Right ventricle myocardium superior (tissue), 1 donor: Measurements from ENCODE around the gene IGSF23. TPM values are rescaled to one million over a fixed set of nuclear protein-coding genes. Genes with fewer than 3 reads are reported as not detected.
"Not testable (repeated sequence)": the region's sequence is repeated elsewhere in the genome, so short reads cannot be mapped to it uniquely, and the experiment has no call there.

ENCODE experiments used
- ATAC-seq: fragments of 200-7000 bp; cut with Tn5 transposase; one replicate; pipeline ENCODE4 v1.9.1; 2020; ENCODE audit warnings: mild to moderate bottlenecking; ENCODE audit not compliant: poor library complexity
- DNase-seq: peaks from one replicate; pipeline ENCODE4 v3.0.0-alpha.2; 2020
- intact Hi-C: fragments of 100-400 bp; cut with DNase I; formaldehyde crosslinking; loops from one replicate; pipeline ENCODE4 v1.11.2; 2022
- total RNA-seq: library from RNA; stranded (reverse); fragmentation: NEBNext Ultra II Directional; extraction: Animal tissue kit (Norgen Biotek cat#: 25700); gene quantifications from one replicate; pipeline ENCODE4 v1.2.1, GENCODE V29; 2021
- donor health status: DM: no; HTN: yes; CAD: no; lungs with severe emphysema.

The IGSF23 gene
- total RNA-seq, 1 donor from 2014 or later: not detected

DNA sequence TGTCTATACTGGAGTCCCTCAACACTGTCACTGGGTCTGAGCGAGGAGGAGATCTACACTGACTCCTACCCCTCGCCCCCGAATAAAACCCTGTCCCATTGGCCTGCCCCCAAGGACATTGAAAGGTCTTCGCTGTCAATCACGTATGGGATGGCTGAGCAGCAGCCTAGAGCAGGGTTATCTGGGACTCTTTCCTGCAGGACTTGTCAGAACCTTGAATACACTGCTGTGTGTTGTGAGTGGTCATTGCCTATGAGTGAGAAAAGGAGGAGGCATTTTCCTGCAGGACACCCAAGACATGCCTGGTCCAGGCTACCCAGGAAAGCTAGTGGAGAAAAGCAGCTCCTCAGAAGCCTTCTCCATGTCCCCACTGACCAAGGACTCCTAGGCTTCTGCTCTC, 40.0 kb downstream of the IGSF23 start:
- DNase-seq (no peak), ATAC-seq (no peak)
- intact Hi-C loops: no loop called here

DNA sequence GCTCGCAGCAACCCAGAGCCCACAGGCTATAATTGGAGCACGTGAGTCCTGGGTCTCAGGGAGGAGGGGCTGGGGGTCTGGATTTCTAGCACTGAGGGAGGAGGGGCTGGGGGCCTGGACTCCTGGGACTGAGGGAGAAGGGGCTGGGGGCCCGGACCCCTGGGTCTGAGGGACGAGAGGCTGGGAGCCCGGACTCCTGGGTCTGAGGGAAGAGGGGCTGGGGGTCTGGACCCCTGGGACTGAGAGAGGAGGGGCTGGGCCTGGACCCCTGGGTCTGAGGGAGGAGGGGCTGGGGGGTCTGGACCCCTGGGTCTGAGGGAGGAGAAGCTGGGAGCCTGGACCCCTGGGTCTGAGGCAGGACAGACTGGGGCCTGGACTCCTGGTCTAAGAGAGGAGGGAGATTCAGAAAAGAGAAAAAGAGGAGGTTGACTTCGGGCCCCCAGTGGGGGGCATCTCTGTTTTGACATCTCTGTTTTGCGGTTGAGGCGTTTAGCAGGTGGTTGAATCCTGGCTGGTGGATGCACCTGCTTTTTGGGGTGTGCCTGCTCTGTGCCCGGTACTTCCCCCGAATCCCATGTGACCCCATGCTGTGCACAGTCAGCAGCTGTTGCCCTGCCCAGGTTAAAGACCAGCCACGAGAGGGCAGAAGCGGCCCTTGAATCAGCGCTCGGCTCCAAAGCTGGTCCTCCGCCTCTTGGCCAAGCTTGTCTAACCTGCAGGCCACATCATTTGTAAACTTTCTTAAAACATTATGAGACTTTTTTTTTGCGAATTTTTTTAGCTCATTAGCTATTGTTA, 40.8 kb downstream of the IGSF23 start:
- intact Hi-C loops: no loop called here
- DNase-seq (peak; percentile 81), ATAC-seq (peak; percentile 72)

DNA sequence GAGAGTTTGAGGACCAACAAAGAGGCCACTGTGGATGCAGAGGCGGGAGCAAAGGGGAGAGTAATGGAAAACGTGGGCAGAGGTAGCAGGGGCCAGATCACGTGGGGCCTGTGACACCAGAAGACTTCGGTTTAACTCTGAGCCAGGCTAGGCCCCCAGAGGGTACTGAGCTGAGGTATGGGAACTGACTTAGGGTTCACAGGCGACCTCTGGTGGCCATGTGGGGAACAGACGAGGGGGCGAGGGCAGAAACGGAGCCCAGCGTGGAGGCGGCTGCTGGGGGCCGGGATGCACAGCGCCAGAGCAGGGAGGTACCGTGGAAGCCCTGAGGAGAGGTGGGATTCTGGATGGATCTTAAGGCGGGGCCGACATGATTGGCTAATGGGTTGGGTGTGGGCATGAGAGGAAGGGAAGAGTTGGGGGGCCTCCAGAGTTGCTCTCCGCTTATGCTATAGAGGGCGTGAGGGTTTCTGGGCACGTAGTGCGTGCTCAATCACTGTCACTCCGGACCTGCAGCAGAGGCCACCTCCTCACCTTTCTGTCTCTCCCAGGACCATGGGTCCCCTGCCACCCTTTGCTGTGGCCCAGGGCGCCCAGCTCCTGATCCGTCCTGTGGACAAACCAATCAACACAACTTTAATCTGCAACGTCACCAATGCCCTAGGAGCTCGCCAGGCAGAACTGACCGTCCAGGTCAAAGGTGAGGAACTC, 44.0 kb downstream of the IGSF23 start:
- ATAC-seq (peak; percentile 78), DNase-seq (peak; percentile 80)
- intact Hi-C loops: loop anchor here (5.0 kb wide), 1 partner anchor 85 kb away; no protein-coding TSS in a partner anchor

DNA sequence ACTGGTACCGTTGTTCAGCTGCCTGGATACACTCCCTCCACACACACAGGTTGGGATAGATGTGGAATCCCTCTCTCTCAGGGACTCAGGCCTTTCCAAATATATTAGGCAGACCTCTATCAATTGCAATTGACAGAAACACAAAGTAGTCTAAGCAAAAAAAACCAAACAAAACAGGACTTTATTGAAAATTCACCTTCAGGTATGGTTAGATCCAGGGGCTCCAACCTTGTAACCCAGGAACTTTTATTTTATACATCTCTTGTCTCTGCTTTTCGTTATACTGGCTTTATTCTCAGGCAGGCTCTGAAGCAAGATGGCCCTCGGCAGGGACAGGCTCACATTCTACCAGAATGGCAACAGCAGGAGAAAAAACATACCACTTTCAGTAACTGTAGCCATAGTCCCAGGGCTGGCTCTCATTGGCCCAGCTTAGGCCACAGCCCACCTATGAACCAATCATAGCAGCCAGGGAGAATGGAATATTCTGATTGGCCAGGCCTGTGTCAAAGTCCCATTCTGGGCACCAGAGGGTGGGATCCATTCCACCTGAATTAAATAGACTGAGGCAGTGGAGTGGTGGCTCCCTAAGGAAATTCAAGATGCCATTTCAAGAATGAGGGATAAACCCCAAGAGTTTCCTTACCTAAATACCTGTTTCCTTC, 44.8 kb downstream of the IGSF23 start:
- DNase-seq (no peak), ATAC-seq (no peak)
- intact Hi-C loops: loop anchor here (5.0 kb wide), 1 partner anchor 86 kb away; no protein-coding TSS in a partner anchor

DNA sequence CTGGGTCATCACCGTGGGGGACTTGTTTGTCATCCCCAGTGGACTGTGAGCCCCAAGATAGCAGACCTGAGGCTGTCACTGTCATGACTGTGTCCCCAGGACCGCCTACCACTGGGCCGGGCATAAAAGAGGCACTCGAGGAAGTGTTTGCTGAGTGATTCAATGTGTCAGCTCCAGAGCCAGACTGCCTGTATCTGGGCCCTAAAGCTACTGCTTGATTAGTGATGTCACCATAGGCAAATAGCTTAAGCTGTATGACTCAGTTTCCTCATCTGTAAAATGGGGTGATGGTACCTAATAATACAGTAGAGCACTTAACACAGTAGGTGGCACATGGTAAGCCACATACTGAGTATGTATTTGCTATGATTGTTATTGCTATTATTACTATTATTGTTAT, 46.7 kb downstream of the IGSF23 start:
- DNase-seq: no peak
- ATAC-seq: no peak
- intact Hi-C loops: no loop called here

DNA sequence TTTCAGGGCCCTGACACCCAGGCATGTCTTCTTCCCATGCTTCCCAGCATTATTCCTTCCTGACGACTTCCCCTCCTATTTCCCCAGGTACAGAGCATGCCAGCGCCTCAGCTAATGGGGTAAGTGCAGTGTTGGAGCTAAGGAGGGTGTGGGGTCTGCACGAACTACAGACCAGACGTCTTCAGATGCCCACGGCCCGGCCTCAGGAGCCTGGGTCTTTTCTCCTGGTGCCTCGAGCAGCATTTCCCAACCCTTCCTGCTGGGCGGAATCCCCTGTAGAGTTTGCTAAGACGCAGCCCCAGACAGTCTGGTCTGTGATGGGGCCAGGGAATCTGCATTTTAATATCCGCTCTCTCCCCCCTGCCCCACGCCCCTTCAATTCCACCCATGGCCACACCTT, 47.8 kb downstream of the IGSF23 start:
- intact Hi-C loops: no loop called here
- DNase-seq (no peak), ATAC-seq (no peak)

DNA sequence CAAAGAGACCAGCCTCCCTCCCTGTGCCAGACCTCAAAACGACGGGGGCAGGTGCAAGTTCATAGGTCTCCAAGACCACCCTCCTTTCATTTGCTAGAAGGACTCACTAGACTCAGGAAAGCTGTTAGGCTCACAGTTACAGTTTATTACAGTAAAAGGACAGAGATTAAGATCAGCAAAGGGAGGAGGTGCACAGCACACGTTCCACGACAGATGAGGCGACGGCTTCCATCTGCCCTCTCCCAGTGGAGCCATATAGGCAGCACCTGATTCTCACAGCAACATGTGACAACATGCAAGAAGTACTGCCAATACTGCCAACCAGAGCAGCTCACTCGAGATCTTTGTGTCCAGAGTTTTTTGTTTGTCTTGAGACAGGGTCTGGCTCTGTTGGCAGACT, 48.5 kb downstream of the IGSF23 start:
- intact Hi-C loops: no loop called here
- no peak for DNase-seq
- ATAC-seq: no peak

DNA sequence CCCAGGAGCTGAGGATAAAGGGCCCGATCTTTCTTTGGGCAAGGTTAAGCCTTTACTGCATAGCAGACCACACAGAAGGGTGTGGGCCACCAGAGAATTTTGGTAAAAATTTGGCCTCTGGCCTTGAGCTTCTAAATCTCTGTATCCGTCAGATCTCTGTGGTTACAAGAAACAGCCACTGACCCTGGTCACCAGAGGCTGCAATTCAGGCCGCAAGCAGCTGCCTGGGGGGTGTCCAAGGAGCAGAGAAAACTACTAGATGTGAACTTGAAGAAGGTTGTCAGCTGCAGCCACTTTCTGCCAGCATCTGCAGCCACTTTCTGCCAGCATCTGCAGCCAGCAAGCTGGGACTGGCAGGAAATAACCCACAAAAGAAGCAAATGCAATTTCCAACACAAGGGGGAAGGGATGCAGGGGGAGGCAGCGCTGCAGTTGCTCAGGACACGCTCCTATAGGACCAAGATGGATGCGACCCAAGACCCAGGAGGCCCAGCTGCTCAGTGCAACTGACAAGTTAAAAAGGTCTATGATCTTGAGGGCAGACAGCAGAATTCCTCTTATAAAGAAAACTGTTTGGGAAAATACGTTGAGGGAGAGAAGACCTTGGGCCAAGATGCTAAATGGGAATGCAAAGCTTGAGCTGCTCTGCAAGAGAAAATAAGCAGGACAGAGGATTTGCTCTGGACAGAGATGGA, 49.5 kb downstream of the IGSF23 start:
- ATAC-seq (no peak), DNase-seq (no peak)
- intact Hi-C loops: no loop called here

DNA sequence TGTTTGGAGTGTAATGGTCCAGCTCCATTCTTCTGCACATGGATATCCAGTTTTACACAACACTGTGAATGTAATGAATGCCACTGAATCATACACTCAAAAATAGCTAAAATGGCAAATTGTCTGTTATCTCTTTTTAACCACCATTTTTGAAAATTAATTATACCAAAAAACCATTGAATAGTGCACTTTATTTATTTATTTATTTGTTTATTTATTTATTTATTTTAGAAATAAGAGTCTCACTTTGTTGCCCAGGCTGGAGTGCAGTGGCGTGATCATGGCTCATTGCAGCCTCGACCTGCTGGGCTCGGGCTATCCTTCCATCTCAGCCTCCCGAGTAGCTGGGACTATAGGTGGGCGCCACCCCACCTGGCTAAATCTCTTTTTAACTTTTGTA, 50.6 kb downstream of the IGSF23 start:
- DNase-seq: no peak
- intact Hi-C loops: no loop called here
- no peak for ATAC-seq

DNA sequence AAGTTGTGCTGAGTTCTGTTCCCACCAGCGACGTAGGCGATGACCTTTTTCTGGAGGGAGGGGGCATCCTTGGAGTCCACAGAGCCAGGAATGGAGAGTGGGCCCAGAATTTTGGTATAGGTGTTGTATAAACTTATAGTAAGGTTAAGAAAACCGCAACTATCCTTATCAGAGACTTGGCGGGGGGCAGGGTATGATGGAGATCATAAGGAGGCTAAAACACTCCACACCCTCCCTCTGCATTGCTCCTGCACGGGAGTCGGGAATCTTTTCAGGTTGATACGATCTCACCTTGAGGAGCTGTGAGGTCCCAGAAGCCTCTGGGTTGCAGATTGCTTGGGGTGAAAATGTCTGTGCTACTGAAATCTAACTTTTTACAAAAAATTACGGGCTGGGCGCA, 51.6 kb downstream of the IGSF23 start:
- intact Hi-C loops: no loop called here
- no peak for DNase-seq
- ATAC-seq: no peak

DNA sequence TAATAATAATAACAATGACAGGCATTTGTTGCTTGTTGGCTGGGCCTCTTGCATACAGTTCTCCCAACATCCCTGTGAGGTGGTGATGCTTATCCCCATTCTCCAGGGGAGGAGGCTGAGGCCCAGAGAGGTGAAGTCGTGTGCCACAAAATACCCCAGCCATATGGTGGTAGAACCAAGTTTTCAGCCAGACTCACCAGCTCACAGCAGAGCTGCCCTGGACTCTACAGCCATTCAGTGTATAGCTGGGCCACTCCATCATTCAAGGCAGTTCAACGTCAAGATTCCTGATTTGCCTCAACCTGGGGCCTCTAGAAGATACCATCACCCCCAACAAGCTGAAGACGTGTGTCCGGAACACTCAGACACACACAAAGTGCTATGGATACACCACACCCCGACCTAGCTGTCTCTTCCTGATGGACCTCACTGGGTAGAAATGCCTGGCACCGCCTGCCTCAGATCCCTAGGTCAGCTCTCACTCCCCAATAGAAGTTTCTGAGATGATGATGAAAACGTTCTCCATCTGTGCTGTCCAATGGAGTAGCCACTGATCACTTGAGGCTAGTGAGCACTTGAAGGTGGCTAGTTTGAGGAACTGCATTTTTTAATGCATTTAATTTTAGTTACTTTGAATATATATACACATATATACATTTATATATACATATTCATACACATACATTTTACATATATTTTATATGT, 53.6 kb downstream of the IGSF23 start:
- intact Hi-C loops: no loop called here
- DNase-seq: no peak
- ATAC-seq: no peak

DNA sequence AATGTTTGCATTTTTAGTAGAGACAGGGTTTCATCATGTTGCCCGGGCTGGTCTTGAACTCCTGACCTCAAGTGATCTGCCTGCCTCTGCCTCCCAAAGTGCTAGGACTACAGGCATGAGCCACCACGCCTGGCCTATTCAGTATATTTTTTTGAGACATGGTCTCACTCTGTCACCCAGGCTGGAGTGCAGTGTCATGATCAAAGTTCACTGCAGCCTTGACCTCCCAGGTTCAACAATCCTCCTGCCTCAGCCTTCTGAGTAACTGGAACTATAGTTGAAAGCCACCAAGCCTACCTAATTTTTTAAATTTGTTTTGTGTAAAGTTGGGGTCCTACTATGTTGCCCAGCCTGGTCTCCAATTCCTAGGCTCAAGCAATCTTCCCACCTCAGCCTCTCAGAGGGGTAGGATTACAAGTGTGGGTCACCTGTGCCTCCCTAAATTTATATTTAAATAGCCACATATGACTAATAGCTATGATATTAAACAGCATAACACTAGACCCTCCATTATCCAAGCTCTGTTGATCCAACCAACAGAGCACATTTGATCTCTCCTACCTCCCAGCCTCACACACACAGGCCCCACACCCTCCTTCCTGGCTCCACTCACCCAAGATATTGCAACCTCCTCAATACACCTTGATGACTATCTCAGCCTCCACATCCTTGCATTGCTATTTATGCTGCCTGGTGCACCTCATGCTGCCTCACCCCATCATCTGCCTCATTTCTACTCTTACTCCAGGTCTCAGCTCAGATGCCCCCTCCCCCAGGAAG, 55.8 kb downstream of the IGSF23 start:
- DNase-seq: no peak
- intact Hi-C loops: no loop called here
- ATAC-seq: no peak

DNA sequence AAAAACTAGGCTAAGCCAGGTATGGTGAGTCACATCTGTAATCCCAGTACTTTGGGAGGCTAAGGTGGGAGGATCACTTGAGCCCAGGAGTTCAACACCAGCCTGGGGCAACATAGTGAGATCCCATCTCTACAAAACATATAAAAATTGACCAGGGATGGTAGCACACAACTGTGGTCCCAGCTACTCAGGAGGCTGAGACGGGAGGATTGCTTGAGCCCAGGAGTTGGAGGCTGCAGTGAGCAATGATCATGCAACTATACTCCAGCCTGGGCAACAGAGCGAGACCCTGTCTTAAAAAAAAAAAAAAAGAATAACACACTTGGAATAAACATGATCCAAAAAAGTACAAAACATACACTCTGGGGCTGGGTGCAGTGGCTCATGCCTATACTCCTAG, 56.7 kb downstream of the IGSF23 start:
- intact Hi-C loops, ATAC-seq, DNase-seq: not testable (repeated sequence)

DNA sequence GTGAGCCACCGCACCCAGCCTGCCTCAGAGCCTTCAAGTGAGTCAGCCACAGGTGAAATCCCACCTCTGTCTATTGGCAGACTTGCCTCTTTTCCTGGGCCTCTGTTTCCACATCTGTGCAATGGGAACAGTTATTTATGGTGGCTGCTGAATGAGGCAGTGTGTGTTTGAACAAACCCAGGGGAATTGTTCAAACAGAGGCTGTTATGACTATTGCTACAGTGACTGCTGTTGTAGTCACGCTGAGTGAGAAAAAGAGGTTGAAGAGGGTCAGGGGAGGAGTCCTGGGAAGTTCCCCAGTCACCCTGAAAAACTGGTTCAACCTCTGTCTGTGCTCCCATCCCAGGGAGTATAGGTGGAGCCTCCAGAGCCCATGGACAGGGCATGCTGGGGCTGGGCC, 58.0 kb downstream of the IGSF23 start, which contains the start of gene CEACAM19:
Gene CEACAM19, plus strand, starts transcription at position 83 of the 400 bp plus-strand sequence. CDS start 450 bp downstream, outside the sequence.
- DNase-seq (no peak), ATAC-seq (no peak)
- intact Hi-C loops: no loop called here

DNA sequence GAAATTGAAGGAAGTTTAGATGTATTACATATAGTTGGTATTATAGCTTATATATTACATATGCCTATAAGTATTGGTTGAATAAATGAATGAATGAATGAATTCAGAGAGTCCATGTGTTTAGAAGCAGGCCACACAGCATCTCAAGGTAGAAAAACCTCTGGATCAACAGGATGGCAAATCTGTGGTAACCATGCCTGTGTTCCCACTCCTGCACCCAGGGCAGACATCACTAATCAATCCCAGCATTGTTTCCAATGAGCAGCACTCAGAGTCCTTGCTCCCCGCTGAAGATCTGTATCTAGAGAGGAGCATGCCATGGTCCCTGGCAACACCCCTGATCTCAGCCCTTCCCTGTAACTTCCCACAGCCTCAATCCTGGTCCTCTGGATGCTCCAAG, 58.9 kb downstream of the IGSF23 start:
- ATAC-seq (no peak), DNase-seq (no peak)
- intact Hi-C loops: no loop called here

DNA sequence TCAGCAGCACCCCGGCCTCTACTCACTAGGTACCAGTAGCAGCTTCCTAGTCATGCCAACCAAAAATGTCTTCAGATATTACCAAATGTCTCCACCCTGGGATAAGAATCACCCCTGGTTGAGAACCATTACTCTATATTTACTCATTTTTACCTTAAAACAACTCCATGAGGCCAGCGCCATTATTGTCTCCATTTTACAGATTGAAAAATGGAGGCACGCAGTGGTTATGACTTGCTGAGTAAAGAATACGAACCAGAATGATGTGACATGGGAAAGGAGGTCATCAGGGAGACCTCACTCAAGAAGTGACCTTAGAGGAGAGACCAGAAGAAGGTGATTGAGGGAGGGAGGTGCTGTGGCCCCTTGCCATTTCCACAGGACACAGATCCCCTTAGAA, 60.1 kb downstream of the IGSF23 start:
- DNase-seq: no peak
- intact Hi-C loops: no loop called here
- ATAC-seq: no peak

DNA sequence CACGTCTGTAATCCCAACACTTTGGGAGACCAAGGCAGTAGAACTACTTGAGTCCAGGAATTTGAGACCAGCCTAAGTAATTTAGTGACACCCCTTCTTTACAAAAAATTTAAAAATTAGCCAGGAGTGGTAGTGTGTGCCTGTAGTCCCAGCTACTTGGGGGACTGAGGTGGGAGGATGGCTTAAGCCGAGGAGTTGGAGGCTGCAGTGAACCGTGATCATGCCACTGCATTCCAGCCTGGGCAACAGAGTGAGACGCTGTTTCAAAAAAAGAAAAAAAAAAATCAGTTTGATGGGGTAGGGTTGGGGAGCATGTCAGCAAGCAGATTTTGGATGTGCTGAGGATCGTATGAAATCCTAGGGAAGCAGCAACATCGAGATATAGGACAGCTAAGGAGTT, 62.2 kb downstream of the IGSF23 start:
- DNase-seq (no peak), ATAC-seq (no peak)
- intact Hi-C loops: no loop called here
